ENCODE data around the gene TEAD1. TPM values are rescaled to one million over a fixed set of nuclear protein-coding genes. Genes with fewer than 3 reads are reported as not detected.

The TEAD1 gene
- total and polyA plus RNA-seq, 4 donors, result 9.1 to 38.4 (median 10.7) TPM

- no peak for DNase-seq (ENCODE audit: low spot score)
- Histone ChIP-seq H3K4me3 (ENCODE audit: low read depth in 1 of 3, low read length in 3 of 3) (no peak overlapping the region), H3K9me3 (ENCODE audit: control insufficient read depth in 4 of 4, low read length in 3 of 4) (no peaks in the 10 kb centered on the region), H3K9ac (ENCODE audit: low read depth in 1 of 2, low read length in 2 of 2) (no peak overlapping the region), H3K27ac (ENCODE audit: low read depth in 1 of 2, low read length in 2 of 2) (no peak overlapping the region), H3K4me1 (ENCODE audit: control insufficient read depth in 4 of 4, insufficient read depth in 4 of 4, low read length in 3 of 4) (peaks cover 0 to 11% (median 3%) of the 10 kb centered on the region in 4 donors), H3K27me3 (ENCODE audit: control insufficient read depth in 4 of 4, insufficient read depth in 4 of 4, low read length in 3 of 4) (no peaks in the 10 kb centered on the region), H3K36me3 (ENCODE audit: control insufficient read depth in 4 of 4, insufficient read depth in 3 of 4, low read depth in 1 of 4, low read length in 3 of 4) (no peaks in the 10 kb centered on the region)
- 89% methylated on average over 8 of the region's 8 CpGs for WGBS
- TF ChIP-seq ATF3 (IDR thresholded peaks at IDR 0.05) (no peak), YY1 (IDR thresholded peaks at IDR 0.05) (no peak), TAF1 (conservative IDR thresholded peaks at IDR 0.05) (no peak), REST (IDR thresholded peaks at IDR 0.05) (no peak), GABPA (IDR thresholded peaks at IDR 0.05 in 1 of 2, conservative IDR thresholded peaks at IDR 0.05 in 1 of 2) (no peak), HNF4G (IDR thresholded peaks at IDR 0.05) (no peak), EGR1 (IDR thresholded peaks at IDR 0.05; ENCODE audit: low read depth in 2 of 2) (no peak), RXRA (IDR thresholded peaks at IDR 0.05) (no peak), MAX (IDR thresholded peaks at IDR 0.05) (no peak), FOXA2 (IDR thresholded peaks at IDR 0.05) (no peak), NR2F2 (IDR thresholded peaks at IDR 0.05) (no peak), HNF4A (conservative IDR thresholded peaks at IDR 0.05) (no peak), JUND (IDR thresholded peaks at IDR 0.05) (no peak), SP1 (IDR thresholded peaks at IDR 0.05) (no peak), FOXA1 (IDR thresholded peaks at IDR 0.05) (no peak), RAD21 (IDR thresholded peaks at IDR 0.05) (no peak)
- TF ChIP-seq, protein P1, sequence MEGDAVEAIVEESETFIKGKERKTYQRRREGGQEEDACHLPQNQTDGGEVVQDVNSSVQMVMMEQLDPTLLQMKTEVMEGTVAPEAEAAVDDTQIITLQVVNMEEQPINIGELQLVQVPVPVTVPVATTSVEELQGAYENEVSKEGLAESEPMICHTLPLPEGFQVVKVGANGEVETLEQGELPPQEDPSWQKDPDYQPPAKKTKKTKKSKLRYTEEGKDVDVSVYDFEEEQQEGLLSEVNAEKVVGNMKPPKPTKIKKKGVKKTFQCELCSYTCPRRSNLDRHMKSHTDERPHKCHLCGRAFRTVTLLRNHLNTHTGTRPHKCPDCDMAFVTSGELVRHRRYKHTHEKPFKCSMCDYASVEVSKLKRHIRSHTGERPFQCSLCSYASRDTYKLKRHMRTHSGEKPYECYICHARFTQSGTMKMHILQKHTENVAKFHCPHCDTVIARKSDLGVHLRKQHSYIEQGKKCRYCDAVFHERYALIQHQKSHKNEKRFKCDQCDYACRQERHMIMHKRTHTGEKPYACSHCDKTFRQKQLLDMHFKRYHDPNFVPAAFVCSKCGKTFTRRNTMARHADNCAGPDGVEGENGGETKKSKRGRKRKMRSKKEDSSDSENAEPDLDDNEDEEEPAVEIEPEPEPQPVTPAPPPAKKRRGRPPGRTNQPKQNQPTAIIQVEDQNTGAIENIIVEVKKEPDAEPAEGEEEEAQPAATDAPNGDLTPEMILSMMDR (IDR thresholded peaks at IDR 0.05; ENCODE audit: low read depth, low read length, missing input control), result no peak
- TF ChIP-seq, protein P2, sequence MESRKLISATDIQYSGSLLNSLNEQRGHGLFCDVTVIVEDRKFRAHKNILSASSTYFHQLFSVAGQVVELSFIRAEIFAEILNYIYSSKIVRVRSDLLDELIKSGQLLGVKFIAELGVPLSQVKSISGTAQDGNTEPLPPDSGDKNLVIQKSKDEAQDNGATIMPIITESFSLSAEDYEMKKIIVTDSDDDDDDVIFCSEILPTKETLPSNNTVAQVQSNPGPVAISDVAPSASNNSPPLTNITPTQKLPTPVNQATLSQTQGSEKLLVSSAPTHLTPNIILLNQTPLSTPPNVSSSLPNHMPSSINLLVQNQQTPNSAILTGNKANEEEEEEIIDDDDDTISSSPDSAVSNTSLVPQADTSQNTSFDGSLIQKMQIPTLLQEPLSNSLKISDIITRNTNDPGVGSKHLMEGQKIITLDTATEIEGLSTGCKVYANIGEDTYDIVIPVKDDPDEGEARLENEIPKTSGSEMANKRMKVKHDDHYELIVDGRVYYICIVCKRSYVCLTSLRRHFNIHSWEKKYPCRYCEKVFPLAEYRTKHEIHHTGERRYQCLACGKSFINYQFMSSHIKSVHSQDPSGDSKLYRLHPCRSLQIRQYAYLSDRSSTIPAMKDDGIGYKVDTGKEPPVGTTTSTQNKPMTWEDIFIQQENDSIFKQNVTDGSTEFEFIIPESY (IDR thresholded peaks at IDR 0.05), result no peak
Measured at GRCh38 chr11:12725863-12726682, 51.9 kb downstream of the TEAD1 start.

Measured in liver (tissue), 9 donors.